Transverse colon (tissue), 4 donors: ENCODE measurements around the gene FETUB.

Experiments used
- CTCF ChIP-seq, 5 experiments: fragments of 200-600 bp in 3 of 5; fragments of 450-650 bp in 2 of 5; sonication (generic) in 3 of 5; IDR thresholded peaks; 1 replicate in 2 of 5; 2 replicates in 3 of 5; pipeline ENCODE4 v1.5.1; 2016 to 2017; ENCODE audit warnings: antibody characterized with exemption in 5 of 5, inconsistent platforms in 3 of 5, mild to moderate bottlenecking in 2 of 5, moderate library complexity in 1 of 5
- POLR2A ChIP-seq: fragments of 450-650 bp; IDR thresholded peaks from one replicate; pipeline ENCODE4 v1.6.1; 2016; ENCODE audit warnings: antibody characterized with exemption, mild to moderate bottlenecking, moderate library complexity
- POLR2AphosphoS5 ChIP-seq, 3 donors: sonication (generic); formaldehyde crosslinking; IDR thresholded peaks; one replicate each; pipeline ENCODE4 v1.6.1; 2016; ENCODE audit warnings: antibody characterized with exemption in 3 of 3

- no peak for TF ChIP-seq POLR2A
- no peak for TF ChIP-seq POLR2AphosphoS5 (IDR thresholded peaks at IDR 0.05)
- no peak for TF ChIP-seq CTCF (IDR thresholded peaks at IDR 0.05)
Measured at GRCh38 chr3:186640473-186640818, 247 bp downstream of the FETUB start.
